Naive thymus-derived CD4-positive, alpha-beta T cell (primary cell): ENCODE data around the gene LZIC. TPM values are rescaled to one million over a fixed set of nuclear protein-coding genes. Genes with fewer than 3 reads are reported as not detected.

Experiments
- microRNA-seq: library from miRNA; unstranded; fragments of <30 nt; microRNA quantifications from one replicate; pipeline ENCODE4 v1.2.0, GENCODE V29; 2022; ENCODE audit warnings: borderline microRNAs expressed
- polyA plus RNA-seq, 2 donors: library from polyadenylated mRNA; unstranded; fragments of 300-500 nt; fragmentation: Illumina TruSeq; gene quantifications; one replicate each; pipeline ENCODE4 v1.2.3, GENCODE V29; 2021
- total RNA-seq, 6 experiments: library from RNA in 5 of 6; stranded (reverse) in 5 of 6; gene quantifications; 1 replicate in 5 of 6; 2 replicates in 1 of 6; pipeline ENCODE4 v1.2.3 and lab custom pipeline; 2021 to 2026

The LZIC gene
- total and polyA plus RNA-seq, 7 experiments from 2014 or later, result 18.0 to 44.0 (median 34.6) TPM

Small RNA genes lying within 50 kb of the gene (microRNA-seq; reads per million reads assigned to microRNA genes)
- gene MIR5697, result not detected

Other genes starting within 250 kb of the LZIC start
- gene CLSTN1, start 119.4 kb downstream of the LZIC start, total RNA-seq, result 100 to 1,000 TPM in 1 of 5 experiments, 10 to 100 TPM in 4; 68.6 to 116 (median 85.6) TPM
- 10 to 100 TPM; 16.9 to 40.2 TPM for gene CLSTN1, start 119.4 kb downstream of the LZIC start, polyA plus RNA-seq
- gene CTNNBIP1, start 33.1 kb downstream of the LZIC start, total RNA-seq, result 10 to 100 TPM in 1 of 5 experiments, 1 to 10 TPM in 4; 6.5 to 17.2 (median 7.4) TPM
- gene CTNNBIP1, start 33.1 kb downstream of the LZIC start, polyA plus RNA-seq, result 1 to 10 TPM; 5.3 to 6.5 TPM
- gene NMNAT1, start 84 bp upstream of the LZIC start, total RNA-seq, result 1 to 10 TPM; 2.7 to 8.3 (median 7.5) TPM
- gene NMNAT1, start 84 bp upstream of the LZIC start, polyA plus RNA-seq, result 1 to 10 TPM; 5.5 to 9.5 TPM
- gene RBP7, start 53.8 kb upstream of the LZIC start, total RNA-seq, result 10 to 100 TPM in 1 of 5 experiments, 1 to 10 TPM in 1, not detected in 3; 2.2 to 18.4 TPM
- not detected for gene RBP7, start 53.8 kb upstream of the LZIC start, polyA plus RNA-seq
- 10 to 100 TPM; 37.9 to 48.3 (median 39.3) TPM for gene UBE4B, start 89.6 kb upstream of the LZIC start, total RNA-seq
- gene UBE4B, start 89.6 kb upstream of the LZIC start, polyA plus RNA-seq, result 10 to 100 TPM in 1 of 2 donors, 1 to 10 TPM in 1; 7.5 to 10.8 TPM